Cardiac atrium fibroblast (primary cell): ENCODE results near the gene SEMA3A. TPM values are rescaled to one million over a fixed set of nuclear protein-coding genes. Genes with fewer than 3 reads are reported as not detected.

Experiments
- total RNA-seq: library from RNA; depleted of rRNA; stranded (reverse); fragments of >200 nt; gene quantifications from 2 replicates; pipeline ENCODE4 v1.2.3, GENCODE V29; 2015

Gene SEMA3A
- 1.1 and 1.6 TPM in 2 replicates for total RNA-seq

GRCh38 chr7:84194484-84195271 lies at the start of gene SEMA3A:
Gene SEMA3A (minus strand): TSS chr7:84194789. CDS start chr7:84194586, 203 bp downstream.

